Lower leg skin (tissue), 4 donors: ENCODE results near the gene ANGPTL2. TPM values are rescaled to one million over a fixed set of nuclear protein-coding genes. Genes with fewer than 3 reads are reported as not detected.

Source experiments
- DNase-seq, 2 donors: peaks; one replicate each; pipeline ENCODE4 v3.0.0-alpha.2; 2019; ENCODE audit warnings: low spot score in 2 of 2
- H3K4me3 ChIP-seq: fragments of 200-600 bp; sonication (generic); 2 replicates; pipeline ENCODE4 v1.5.1; 2017; ENCODE audit warnings: mild to moderate bottlenecking, low read depth; ENCODE audit not compliant: poor library complexity, severe bottlenecking
- CTCF ChIP-seq, 3 donors: fragments of 450-650 bp; IDR thresholded peaks; one replicate each; pipeline ENCODE4 v1.5.1; 2016; ENCODE audit warnings: antibody characterized with exemption in 3 of 3, mild to moderate bottlenecking in 3 of 3, moderate library complexity in 2 of 3
- POLR2A ChIP-seq, 2 donors: fragments of 450-650 bp; IDR thresholded peaks; one replicate each; pipeline ENCODE4 v1.6.1; 2016 to 2017; ENCODE audit warnings: antibody characterized with exemption in 2 of 2, mild to moderate bottlenecking in 1 of 2, moderate library complexity in 1 of 2
- WGBS, 2 donors: methylation state at CpG; one replicate each; pipeline ENCODE4 v1.1.5; 2018; 5-methylcytosine and 5-hydroxymethylcytosine counted together
- intact Hi-C: fragments of 100-400 bp; cut with DNase I; formaldehyde crosslinking; loops from one replicate; pipeline ENCODE4 v1.15.0; 2023; ENCODE audit warnings: low total_unique reads
- total RNA-seq, 4 donors: library from RNA; depleted of rRNA; stranded (reverse); fragments of >200 nt; gene quantifications; one replicate each; pipeline ENCODE4 v1.1.0, GENCODE V29; 2016

The ANGPTL2 gene
- total RNA-seq, 4 donors from 2014 or later, result 10.5 to 37.8 (median 18.5) TPM

GRCh38 chr9:127158786-127159324 is 36.4 kb upstream of the ANGPTL2 start:
- no peak for DNase-seq
- no peak overlapping the region for H3K4me3 ChIP-seq
- intact Hi-C loops, result no loop called here
- 86 to 87% methylated on average over 4 of the region's 4 CpGs for WGBS, 2 donors
- TF ChIP-seq POLR2A (IDR thresholded peaks at IDR 0.05) (no peak), CTCF (IDR thresholded peaks at IDR 0.05) (no peak)

GRCh38 chr9:127155314-127155960 is 33.0 kb upstream of the ANGPTL2 start:
- intact Hi-C loops, result no loop called here
- 89 to 92% methylated on average over 5 of the region's 5 CpGs for WGBS, 2 donors
- peak in 1 of 2 donors; percentile 67 for DNase-seq
- H3K4me3 ChIP-seq, result no peak overlapping the region
- no peak for TF ChIP-seq CTCF (IDR thresholded peaks at IDR 0.05)
- TF ChIP-seq POLR2A (IDR thresholded peaks at IDR 0.05), result no peak

GRCh38 chr9:127154390-127155191 is 32.2 kb upstream of the ANGPTL2 start:
- no peak for TF ChIP-seq CTCF (IDR thresholded peaks at IDR 0.05)
- TF ChIP-seq POLR2A (IDR thresholded peaks at IDR 0.05), result no peak
- intact Hi-C loops, result no loop called here
- 36 to 41% methylated on average over 13 of the region's 13 CpGs for WGBS, 2 donors
- DNase-seq, result peak in 1 of 2 donors; percentile 83
- no peak overlapping the region for H3K4me3 ChIP-seq

GRCh38 chr9:127154003-127154389 is 31.6 kb upstream of the ANGPTL2 start:
- TF ChIP-seq POLR2A (IDR thresholded peaks at IDR 0.05) (no peak), CTCF (IDR thresholded peaks at IDR 0.05) (no peak)
- DNase-seq, result peak in 1 of 2 donors; percentile 61
- WGBS, 2 donors, result 88% methylated on average over 4 to 5 of the region's 5 CpGs
- intact Hi-C loops, result no loop called here
- H3K4me3 ChIP-seq, result no peak overlapping the region

- H3K4me3 ChIP-seq, result no peak overlapping the region
- TF ChIP-seq POLR2A (IDR thresholded peaks at IDR 0.05), result no peak
- TF ChIP-seq CTCF (IDR thresholded peaks at IDR 0.05), result no peak
- WGBS, 2 donors, result 97 to 98% methylated on average over 4 of the region's 4 CpGs
- intact Hi-C loops, result no loop called here
- no peak for DNase-seq
Measured at GRCh38 chr9:127153501-127153900, 31.1 kb upstream of the ANGPTL2 start.
